ENCODE data around the gene PLA2G4F. TPM values are rescaled to one million over a fixed set of nuclear protein-coding genes. Genes with fewer than 3 reads are reported as not detected.

The PLA2G4F gene
- total RNA-seq, 2 experiments from 2014 or later: not detected

GRCh38 chr15:42140383-42141070 lies 15.9 kb downstream of the PLA2G4F start:
- ChIA-PET POLR2A (interaction anchor here (0.6 kb wide), 1 partner anchor 472 kb away, joined by 3 read pairs; no protein-coding TSS in a partner anchor), CTCF (ENCODE audit: unreplicated experiment) (interaction anchor here (0.6 kb wide), 1 partner anchor 105 kb away, joined by 3 read pairs; no protein-coding TSS in a partner anchor)
- intact Hi-C loops (cut with micrococcal nuclease; ENCODE audit: unreplicated experiment): no loop called here
- no peaks in the 10 kb centered on the region for H3K9me3 ChIP-seq (ENCODE audit: low read length)
- H3K79me2 ChIP-seq (ENCODE audit: insufficient read depth, low read depth, low read length): no peaks in the 10 kb centered on the region
- DNase-seq (ENCODE audit: low spot score): no peak
- H3K4me1 ChIP-seq (ENCODE audit: insufficient read depth, low read length, poor library complexity, severe bottlenecking): no peaks in the 10 kb centered on the region
- no peak for TF ChIP-seq EZH2phosphoT487 (IDR thresholded peaks at IDR 0.05; ENCODE audit: borderline replicate concordance, low read depth, low read length)
- no peak for TF ChIP-seq CTCF (conservative IDR thresholded peaks at IDR 0.05; ENCODE audit: low read length)
- H3K4me2 ChIP-seq (ENCODE audit: low read length): no peak overlapping the region
- no peak overlapping the region for H3K27ac ChIP-seq (ENCODE audit: low read depth, low read length, poor library complexity, severe bottlenecking)
- no peaks in the 10 kb centered on the region for H3K9me2 ChIP-seq (ENCODE audit: insufficient read depth, low read length)
- no peak overlapping the region for H2AFZ ChIP-seq (ENCODE audit: low read length)
- H3K36me3 ChIP-seq (ENCODE audit: insufficient read depth, low read length): no peaks in the 10 kb centered on the region
- H3K4me3 ChIP-seq (ENCODE audit: low read depth, low read length, poor library complexity, severe bottlenecking): no peak overlapping the region
- no TSS peak for BruUV-seq (replicated peaks)
- no peaks in the 10 kb centered on the region for H4K20me1 ChIP-seq (ENCODE audit: insufficient read depth, low read length)

- POLR2A ChIA-PET: interaction anchor here (0.5 kb wide), 1 partner anchor 22 kb away, joined by 3 read pairs; no protein-coding TSS in a partner anchor
- no peak for DNase-seq (ENCODE audit: low spot score)
- H2AFZ ChIP-seq (ENCODE audit: low read length): no peak overlapping the region
- no peaks in the 10 kb centered on the region for H3K9me2 ChIP-seq (ENCODE audit: insufficient read depth, low read length)
- H3K79me2 ChIP-seq (ENCODE audit: insufficient read depth, low read depth, low read length): no peaks in the 10 kb centered on the region
- no peak overlapping the region for H3K4me3 ChIP-seq (ENCODE audit: low read depth, low read length, poor library complexity, severe bottlenecking)
- no peak overlapping the region for H3K27ac ChIP-seq (ENCODE audit: low read depth, low read length, poor library complexity, severe bottlenecking)
- no TSS peak for BruUV-seq (replicated peaks)
- TF ChIP-seq CTCF (conservative IDR thresholded peaks at IDR 0.05; ENCODE audit: low read length): no peak
- TF ChIP-seq EZH2phosphoT487 (IDR thresholded peaks at IDR 0.05; ENCODE audit: borderline replicate concordance, low read depth, low read length): no peak
- no peaks in the 10 kb centered on the region for H4K20me1 ChIP-seq (ENCODE audit: insufficient read depth, low read length)
- CTCF ChIA-PET (ENCODE audit: unreplicated experiment): interaction anchor here (1.3 kb wide), 1 partner anchor 9 kb away, joined by 5 read pairs; no protein-coding TSS in a partner anchor
- no peaks in the 10 kb centered on the region for H3K9me3 ChIP-seq (ENCODE audit: low read length)
- H3K36me3 ChIP-seq (ENCODE audit: insufficient read depth, low read length): no peaks in the 10 kb centered on the region
- H3K4me2 ChIP-seq (ENCODE audit: low read length): no peak overlapping the region
- H3K4me1 ChIP-seq (ENCODE audit: insufficient read depth, low read length, poor library complexity, severe bottlenecking): no peaks in the 10 kb centered on the region
- intact Hi-C loops (cut with micrococcal nuclease; ENCODE audit: unreplicated experiment): no loop called here
Measured at GRCh38 chr15:42139596-42139995, 16.8 kb downstream of the PLA2G4F start.

- no peaks in the 10 kb centered on the region for H3K79me2 ChIP-seq (ENCODE audit: insufficient read depth, low read depth, low read length)
- ChIA-PET CTCF (ENCODE audit: unreplicated experiment) (interaction anchor here (1.3 kb wide), 1 partner anchor 9 kb away, joined by 5 read pairs; no protein-coding TSS in a partner anchor), POLR2A (no interaction called here)
- H3K4me1 ChIP-seq (ENCODE audit: insufficient read depth, low read length, poor library complexity, severe bottlenecking): no peaks in the 10 kb centered on the region
- no peak overlapping the region for H3K4me3 ChIP-seq (ENCODE audit: low read depth, low read length, poor library complexity, severe bottlenecking)
- H3K4me2 ChIP-seq (ENCODE audit: low read length): no peak overlapping the region
- no peaks in the 10 kb centered on the region for H3K9me3 ChIP-seq (ENCODE audit: low read length)
- BruUV-seq (replicated peaks): no TSS peak
- no peak overlapping the region for H3K27ac ChIP-seq (ENCODE audit: low read depth, low read length, poor library complexity, severe bottlenecking)
- TF ChIP-seq CTCF (conservative IDR thresholded peaks at IDR 0.05; ENCODE audit: low read length) (no peak), EZH2phosphoT487 (IDR thresholded peaks at IDR 0.05; ENCODE audit: borderline replicate concordance, low read depth, low read length) (no peak)
- intact Hi-C loops (cut with micrococcal nuclease; ENCODE audit: unreplicated experiment): no loop called here
- no peaks in the 10 kb centered on the region for H4K20me1 ChIP-seq (ENCODE audit: insufficient read depth, low read length)
- no peaks in the 10 kb centered on the region for H3K9me2 ChIP-seq (ENCODE audit: insufficient read depth, low read length)
- no peak for DNase-seq (ENCODE audit: low spot score)
- H3K36me3 ChIP-seq (ENCODE audit: insufficient read depth, low read length): no peaks in the 10 kb centered on the region
- no peak overlapping the region for H2AFZ ChIP-seq (ENCODE audit: low read length)
Measured at GRCh38 chr15:42138968-42139386, 17.5 kb downstream of the PLA2G4F start.

Measured in OCI-LY7 (cell line).